Breast epithelium (tissue), 3 donors: ENCODE measurements around the gene BNC2.

Experiments used
- CTCF ChIP-seq, 3 donors: fragments of 450-650 bp; IDR thresholded peaks; one replicate each; pipeline ENCODE4 v1.5.1; 2016 to 2017; ENCODE audit warnings: antibody characterized with exemption in 3 of 3, mild to moderate bottlenecking in 3 of 3, moderate library complexity in 3 of 3
- POLR2A ChIP-seq: fragments of 450-650 bp; IDR thresholded peaks from one replicate; pipeline ENCODE4 v1.6.1; 2016; ENCODE audit warnings: antibody characterized with exemption, mild to moderate bottlenecking, moderate library complexity
- POLR2AphosphoS5 ChIP-seq, 3 donors: sonication (generic); formaldehyde crosslinking; IDR thresholded peaks; one replicate each; pipeline ENCODE4 v1.6.1; 2017; ENCODE audit warnings: antibody characterized with exemption in 3 of 3

- TF ChIP-seq CTCF (IDR thresholded peaks at IDR 0.05) = no peak
- TF ChIP-seq POLR2A = no peak
- TF ChIP-seq POLR2AphosphoS5 (IDR thresholded peaks at IDR 0.05) = no peak
These were observed 232.6 kb downstream of the BNC2 start for GRCh38 chr9:16637911-16638310.
